GM23338 (cell line): ENCODE measurements around the gene ASB3. TPM values are rescaled to one million over a fixed set of nuclear protein-coding genes. Genes with fewer than 3 reads are reported as not detected.

Experiments used
- ATAC-seq: fragments of 200-7000 bp; cut with Tn5 transposase; 3 replicates; pipeline ENCODE4 v1.9.1; 2020
- DNase-seq: peaks from one replicate; pipeline ENCODE4 v3.0.0-alpha.2; 2015; ENCODE audit warnings: low spot score
- H2AFZ ChIP-seq: fragments of 200-600 bp; sonication (generic); 2 replicates; pipeline ENCODE4 v1.8.0; 2016; ENCODE audit warnings: antibody characterized with exemption, mild to moderate bottlenecking, moderate library complexity
- H3F3A ChIP-seq: fragments of 200-600 bp; sonication (generic); replicated peaks from 2 replicates; pipeline ENCODE4 v1.8.0; 2017; ENCODE audit warnings: antibody characterized with exemption, mixed run types, low read depth
- H3K27ac ChIP-seq: fragments of 200-600 bp; sonication (generic); 2 replicates; pipeline ENCODE4 v1.6.1; 2016; ENCODE audit warnings: low read depth
- H3K27me3 ChIP-seq: fragments of 200-600 bp; sonication (generic); 2 replicates; pipeline ENCODE4 v1.8.0; 2016; ENCODE audit warnings: mild to moderate bottlenecking, mixed run types, moderate library complexity; ENCODE audit not compliant: insufficient read depth
- H3K36me3 ChIP-seq: fragments of 200-600 bp; sonication (generic); 2 replicates; pipeline ENCODE4 v1.8.0; 2016; ENCODE audit warnings: mild to moderate bottlenecking; ENCODE audit not compliant: insufficient read depth
- H3K4me1 ChIP-seq: fragments of 200-600 bp; sonication (generic); 2 replicates; pipeline ENCODE4 v1.8.0; 2016; ENCODE audit warnings: mild to moderate bottlenecking, moderate library complexity; ENCODE audit not compliant: insufficient read depth
- H3K4me2 ChIP-seq: fragments of 200-600 bp; sonication (generic); 2 replicates; pipeline ENCODE4 v1.7.1; 2017; ENCODE audit warnings: mixed run types
- H3K4me3 ChIP-seq: fragments of 200-600 bp; sonication (generic); 2 replicates; pipeline ENCODE4 v1.6.1; 2016; ENCODE audit warnings: mixed run types
- H3K79me2 ChIP-seq: fragments of 200-600 bp; sonication (generic); replicated peaks from 2 replicates; pipeline ENCODE4 v1.8.0; 2017; ENCODE audit warnings: mild to moderate bottlenecking; ENCODE audit not compliant: insufficient read depth
- H3K9me2 ChIP-seq: fragments of 200-600 bp; sonication (generic); 2 replicates; pipeline ENCODE4 v1.8.0; 2017; ENCODE audit not compliant: insufficient read depth
- H4K20me1 ChIP-seq: fragments of 200-600 bp; sonication (generic); replicated peaks from 2 replicates; pipeline ENCODE4 v1.8.0; 2017; ENCODE audit warnings: mild to moderate bottlenecking; ENCODE audit not compliant: insufficient read depth
- H3K27ac Mint-ChIP-seq: 2 replicates; pipeline ENCODE4 v1.8.0; 2020; ENCODE audit warnings: inconsistent platforms, mild to moderate bottlenecking, moderate library complexity, mixed read lengths
- H3K27me3 Mint-ChIP-seq: 3 replicates; pipeline ENCODE4 v1.8.0; 2022; ENCODE audit warnings: low read depth, mild to moderate bottlenecking, moderate library complexity, mixed read lengths, inconsistent platforms; ENCODE audit not compliant: insufficient read depth, poor library complexity
- H3K36me3 Mint-ChIP-seq: 3 replicates; pipeline ENCODE4 v1.8.0; 2021; ENCODE audit warnings: low read depth, mild to moderate bottlenecking, inconsistent platforms, moderate library complexity, mixed read lengths
- H3K4me1 Mint-ChIP-seq: 3 replicates; pipeline ENCODE4 v1.8.0; 2020; ENCODE audit warnings: mild to moderate bottlenecking, inconsistent platforms, mixed read lengths
- H3K4me3 Mint-ChIP-seq: 3 replicates; pipeline ENCODE4 v1.8.0; 2021; ENCODE audit warnings: moderate library complexity, mild to moderate bottlenecking, inconsistent platforms, mixed read lengths
- H3K9me3 Mint-ChIP-seq: 3 replicates; pipeline ENCODE4 v1.8.0; 2020; ENCODE audit warnings: moderate library complexity, mild to moderate bottlenecking, inconsistent platforms, mixed read lengths
- CREB1 ChIP-seq: fragments of 250-450 bp; sonication (Bioruptor Pico); IDR thresholded peaks from 2 replicates; pipeline ENCODE4 v1.5.0; 2020; ENCODE audit warnings: low read depth, mild to moderate bottlenecking, moderate library complexity
- EZH2 ChIP-seq: fragments of 200-600 bp; sonication (generic); IDR thresholded peaks from one replicate; pipeline ENCODE4 v1.8.0; 2017; ENCODE audit warnings: antibody characterized with exemption, mild to moderate bottlenecking, low read depth; ENCODE audit not compliant: unreplicated experiment
- EZH2phosphoT487 ChIP-seq: fragments of 200-600 bp; sonication (generic); IDR thresholded peaks from one replicate; pipeline ENCODE4 v1.8.1; 2018; ENCODE audit warnings: antibody characterized with exemption; ENCODE audit not compliant: unreplicated experiment
- JUNB ChIP-seq: IDR thresholded peaks from one replicate; pipeline ENCODE4 v1.6.1; 2016; ENCODE audit warnings: antibody characterized with exemption; ENCODE audit not compliant: unreplicated experiment
- NANOG ChIP-seq: IDR thresholded peaks from 2 replicates; pipeline ENCODE4 v1.6.1; 2016; ENCODE audit warnings: antibody characterized with exemption, borderline replicate concordance
- POLR2AphosphoS5 ChIP-seq: IDR thresholded peaks from 2 replicates; pipeline ENCODE4 v1.6.1; 2016; ENCODE audit warnings: antibody characterized with exemption, low read depth
- REST ChIP-seq: IDR thresholded peaks from one replicate; pipeline ENCODE4 v1.6.1; 2018; ENCODE audit warnings: antibody characterized with exemption; ENCODE audit not compliant: unreplicated experiment
- STAT1 ChIP-seq: IDR thresholded peaks from one replicate; pipeline ENCODE4 v1.6.1; 2016; ENCODE audit warnings: antibody characterized with exemption; ENCODE audit not compliant: unreplicated experiment
- ZNF114 ChIP-seq: fragments of 250-450 bp; sonication (Bioruptor Pico); IDR thresholded peaks from 2 replicates; pipeline ENCODE4 v1.5.0; 2020; ENCODE audit warnings: mild to moderate bottlenecking, moderate library complexity
- ZNF331 ChIP-seq: fragments of 250-450 bp; sonication (Bioruptor Pico); IDR thresholded peaks from 2 replicates; pipeline ENCODE4 v1.5.0; 2020; ENCODE audit warnings: low read depth, mild to moderate bottlenecking, moderate library complexity
- ZNF462 ChIP-seq: fragments of 250-450 bp; sonication (Bioruptor Pico); IDR thresholded peaks from 2 replicates; pipeline ENCODE4 v1.5.0; 2020; ENCODE audit warnings: mild to moderate bottlenecking, moderate library complexity
- polyA plus RNA-seq: library from polyadenylated mRNA; unstranded; fragments of >200 nt; fragmentation: Nextera tagmentation; extraction: Ambion mirVana; gene quantifications from 2 replicates; pipeline ENCODE4 v1.2.1, GENCODE V29; 2016
- total RNA-seq: library from RNA; depleted of rRNA; stranded (reverse); fragments of >200 nt; shearing (Covaris generic); gene quantifications from 2 replicates; pipeline ENCODE4 v1.2.3, GENCODE V29; 2014
- TF ChIP-seq, protein P1 (sequence below): IDR thresholded peaks from 2 replicates; pipeline ENCODE4 v1.6.1; 2016; ENCODE audit warnings: antibody characterized with exemption
- TF ChIP-seq, protein P2 (sequence below), 2 experiments: fragments of 200-600 bp in 1 of 2; sonication (generic) in 1 of 2; conservative IDR thresholded peaks; 2 replicates each; pipeline versions ENCODE4 v1.5.1 to v1.6.1; 2016 to 2017; ENCODE audit warnings: antibody characterized with exemption in 2 of 2, low read depth in 2 of 2, mild to moderate bottlenecking in 2 of 2, moderate library complexity in 1 of 2

ASB3 gene
- total and polyA plus RNA-seq, 2 experiments from 2014 or later: 22.4 to 30.5 TPM

- Mint-ChIP-seq H3K36me3 (peaks cover 18% of the 10 kb centered on the region; the same call in 2 of the 3 replicates), H3K4me3 (no peak overlapping the region), H3K27me3 (peaks cover under 1% of the 10 kb centered on the region), H3K27ac (no peak overlapping the region), H3K4me1 (peaks cover 5% of the 10 kb centered on the region; the same call in 2 of the 3 replicates), H3K9me3 (no peaks in the 10 kb centered on the region; the same call in 2 of the 3 replicates)
- Histone ChIP-seq H3K9me2 (no peaks in the 10 kb centered on the region), H3K36me3 (no peaks in the 10 kb centered on the region), H3K27ac (no peak overlapping the region), H3K27me3 (no peaks in the 10 kb centered on the region), H3K79me2 (peaks cover 2% of the 10 kb centered on the region; the same call in 1 of the 2 replicates), H3K4me1 (no peaks in the 10 kb centered on the region), H2AFZ (no peak overlapping the region), H3K4me3 (no peak overlapping the region), H3K4me2 (no peak overlapping the region), H3F3A (no peaks in the 10 kb centered on the region), H4K20me1 (no peaks in the 10 kb centered on the region)
- TF ChIP-seq NANOG: no peak
- TF ChIP-seq CREB1: no peak
- TF ChIP-seq, protein P1, sequence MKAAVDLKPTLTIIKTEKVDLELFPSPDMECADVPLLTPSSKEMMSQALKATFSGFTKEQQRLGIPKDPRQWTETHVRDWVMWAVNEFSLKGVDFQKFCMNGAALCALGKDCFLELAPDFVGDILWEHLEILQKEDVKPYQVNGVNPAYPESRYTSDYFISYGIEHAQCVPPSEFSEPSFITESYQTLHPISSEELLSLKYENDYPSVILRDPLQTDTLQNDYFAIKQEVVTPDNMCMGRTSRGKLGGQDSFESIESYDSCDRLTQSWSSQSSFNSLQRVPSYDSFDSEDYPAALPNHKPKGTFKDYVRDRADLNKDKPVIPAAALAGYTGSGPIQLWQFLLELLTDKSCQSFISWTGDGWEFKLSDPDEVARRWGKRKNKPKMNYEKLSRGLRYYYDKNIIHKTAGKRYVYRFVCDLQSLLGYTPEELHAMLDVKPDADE: no peak
- TF ChIP-seq ZNF331 (CRISPR knock-in tag): no peak
- TF ChIP-seq EZH2phosphoT487: no peak
- TF ChIP-seq EZH2: no peak
- no peak for TF ChIP-seq JUNB
- no peak for TF ChIP-seq ZNF114 (CRISPR knock-in tag)
- TF ChIP-seq ZNF462 (CRISPR knock-in tag): no peak
- no peak for TF ChIP-seq STAT1
- no peak for TF ChIP-seq REST
- TF ChIP-seq, protein P2, sequence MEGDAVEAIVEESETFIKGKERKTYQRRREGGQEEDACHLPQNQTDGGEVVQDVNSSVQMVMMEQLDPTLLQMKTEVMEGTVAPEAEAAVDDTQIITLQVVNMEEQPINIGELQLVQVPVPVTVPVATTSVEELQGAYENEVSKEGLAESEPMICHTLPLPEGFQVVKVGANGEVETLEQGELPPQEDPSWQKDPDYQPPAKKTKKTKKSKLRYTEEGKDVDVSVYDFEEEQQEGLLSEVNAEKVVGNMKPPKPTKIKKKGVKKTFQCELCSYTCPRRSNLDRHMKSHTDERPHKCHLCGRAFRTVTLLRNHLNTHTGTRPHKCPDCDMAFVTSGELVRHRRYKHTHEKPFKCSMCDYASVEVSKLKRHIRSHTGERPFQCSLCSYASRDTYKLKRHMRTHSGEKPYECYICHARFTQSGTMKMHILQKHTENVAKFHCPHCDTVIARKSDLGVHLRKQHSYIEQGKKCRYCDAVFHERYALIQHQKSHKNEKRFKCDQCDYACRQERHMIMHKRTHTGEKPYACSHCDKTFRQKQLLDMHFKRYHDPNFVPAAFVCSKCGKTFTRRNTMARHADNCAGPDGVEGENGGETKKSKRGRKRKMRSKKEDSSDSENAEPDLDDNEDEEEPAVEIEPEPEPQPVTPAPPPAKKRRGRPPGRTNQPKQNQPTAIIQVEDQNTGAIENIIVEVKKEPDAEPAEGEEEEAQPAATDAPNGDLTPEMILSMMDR (conservative IDR thresholded peaks at IDR 0.05; ENCODE audit: low read depth in 2 of 2): no peak
- no peak for TF ChIP-seq POLR2AphosphoS5
- no peak for DNase-seq
- no peak for ATAC-seq
Observed at GRCh38 chr2:53725662-53726061, 61.1 kb downstream of the ASB3 start.
